Esophagus muscularis mucosa (tissue), 3 donors: ENCODE data around the gene TMEM100.

Experiments
- CTCF ChIP-seq, 3 experiments: fragments of 200-600 bp in 2 of 3; fragments of 450-650 bp in 1 of 3; sonication (generic) in 2 of 3; IDR thresholded peaks; one replicate each; pipeline ENCODE4 v1.5.1; 2017 to 2019; ENCODE audit warnings: antibody characterized with exemption in 3 of 3, mild to moderate bottlenecking in 2 of 3, moderate library complexity in 1 of 3
- POLR2A ChIP-seq: fragments of 450-650 bp; IDR thresholded peaks from one replicate; pipeline ENCODE4 v1.6.1; 2017; ENCODE audit warnings: antibody characterized with exemption, moderate library complexity, mild to moderate bottlenecking, low read depth
- POLR2AphosphoS5 ChIP-seq, 2 donors: sonication (generic); formaldehyde crosslinking; IDR thresholded peaks; one replicate each; pipeline ENCODE4 v1.6.1; 2017; ENCODE audit warnings: antibody characterized with exemption in 2 of 2

- TF ChIP-seq POLR2A (no peak), CTCF (IDR thresholded peaks at IDR 0.05) (no peak), POLR2AphosphoS5 (IDR thresholded peaks at IDR 0.05) (no peak)
These were observed 488 bp downstream of the TMEM100 start for GRCh38 chr17:55722016-55722736.
